Frontal cortex (tissue), 4 donors: ENCODE results near the gene NELFA. TPM values are rescaled to one million over a fixed set of nuclear protein-coding genes. Genes with fewer than 3 reads are reported as not detected.

Source experiments
- DNase-seq, 2 donors: peaks; one replicate each; pipeline ENCODE4 v3.0.0; 2012; ENCODE audit warnings: low spot score in 2 of 2
- FAIRE-seq: peaks from 2 replicates; lab custom pipeline; 2012; peaks lifted over from hg19 to GRCh38; lab: Jason Lieb, UNC
- total RNA-seq: library from RNA; depleted of rRNA; stranded (reverse); fragments of >200 nt; gene quantifications from one replicate; pipeline ENCODE4 v1.2.3, GENCODE V29; 2014
- donor health status: control.
- donor health status: control.
- donor health status: control.

The NELFA gene
- total RNA-seq, 1 donor from 2014 or later: 16.3 TPM

DNA sequence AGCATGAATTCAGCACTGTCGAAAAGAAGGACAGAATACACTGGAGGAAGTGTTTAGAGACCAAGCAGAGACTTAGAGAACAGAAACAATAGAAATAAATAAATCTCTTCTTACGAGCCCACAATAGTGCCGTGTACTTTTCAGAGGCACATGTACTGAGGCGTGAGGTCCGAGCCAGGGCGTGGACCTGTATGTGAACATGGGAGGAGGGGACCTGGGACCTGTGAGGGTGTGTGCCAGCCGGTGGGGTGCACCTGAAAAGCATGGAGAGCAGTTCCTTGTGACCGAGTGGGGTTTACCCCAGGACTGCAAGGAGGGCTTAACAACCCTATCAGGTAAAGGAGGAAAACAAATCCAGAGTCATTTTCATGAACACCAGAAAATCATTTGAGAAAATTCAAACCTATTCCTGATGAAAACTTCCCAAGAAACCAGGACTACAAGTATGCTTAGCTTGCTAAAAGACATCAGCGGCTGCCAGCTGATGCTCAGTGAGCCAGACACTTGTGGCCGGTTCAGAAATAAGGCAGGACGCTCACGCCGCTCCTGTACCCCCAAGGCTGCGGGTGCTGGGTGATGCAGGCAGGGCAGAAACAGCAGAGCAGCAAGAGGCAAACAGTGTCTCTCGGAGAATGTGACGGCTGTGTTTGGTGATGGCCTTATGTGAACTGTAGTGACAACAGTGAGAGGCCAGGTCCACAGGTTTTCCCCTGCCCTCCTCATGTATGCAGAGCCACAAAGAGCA is 37.1 kb downstream of the NELFA start:
- FAIRE-seq (no peak), DNase-seq (no peak)

DNA sequence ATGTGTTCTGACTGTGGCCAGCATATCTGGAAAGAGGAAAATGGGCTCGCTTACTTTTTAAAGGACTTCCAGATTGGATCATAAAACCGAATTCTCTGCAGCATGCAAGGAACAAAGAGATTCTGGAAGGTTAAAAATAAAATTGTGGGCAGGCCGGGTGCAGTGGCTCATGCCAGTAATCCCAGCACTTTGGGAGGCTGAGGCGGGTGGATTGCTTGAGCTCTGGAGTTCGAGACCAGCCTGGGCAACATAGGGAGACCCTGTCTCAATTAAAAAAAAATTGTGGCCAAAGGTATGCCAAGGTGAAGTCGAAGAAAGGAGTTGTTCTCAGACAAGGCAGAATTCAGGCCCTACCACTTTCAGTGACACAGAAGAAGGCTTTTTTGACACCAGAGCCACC is 37.8 kb downstream of the NELFA start:
- DNase-seq (no peak), FAIRE-seq (no peak)

DNA sequence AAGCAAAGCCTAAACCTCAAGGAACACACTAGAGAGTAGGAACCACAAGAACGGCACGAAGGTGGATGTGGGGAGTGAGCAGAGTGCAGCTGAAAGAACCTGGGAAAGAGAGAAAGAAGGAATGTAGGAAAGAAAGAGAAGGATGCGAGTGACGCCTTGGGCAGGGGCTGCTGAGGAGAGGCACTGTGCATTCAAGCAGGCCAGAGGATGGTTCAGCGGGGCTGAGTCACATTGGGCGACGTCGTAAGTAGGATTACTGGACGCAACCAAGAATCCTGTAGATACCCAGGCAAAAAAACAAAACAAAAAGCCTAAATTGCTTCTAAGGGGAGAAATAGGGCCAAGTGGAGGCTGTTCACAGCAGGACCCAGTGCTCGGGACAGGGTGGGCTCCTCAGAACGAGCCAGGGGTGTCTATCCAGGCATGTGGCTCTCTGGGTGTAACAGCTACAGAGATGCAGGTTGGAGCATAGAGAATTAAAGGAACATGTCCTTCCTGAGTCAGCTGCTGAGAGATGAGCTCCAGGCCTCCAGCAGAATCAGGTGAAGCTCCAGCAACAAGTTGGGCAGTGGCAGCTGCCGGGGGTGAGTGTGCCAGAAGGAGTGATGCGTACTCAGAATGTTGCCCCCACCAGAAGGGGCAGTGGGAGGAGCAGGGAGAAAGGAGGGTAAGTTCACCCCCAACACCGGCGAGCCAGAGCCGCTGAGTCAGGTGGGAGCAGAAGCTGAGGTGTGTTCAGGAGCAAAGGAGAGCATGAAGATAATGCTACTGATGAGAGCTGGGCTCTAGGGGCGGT is 38.6 kb downstream of the NELFA start:
- DNase-seq (no peak), FAIRE-seq (no peak)

DNA sequence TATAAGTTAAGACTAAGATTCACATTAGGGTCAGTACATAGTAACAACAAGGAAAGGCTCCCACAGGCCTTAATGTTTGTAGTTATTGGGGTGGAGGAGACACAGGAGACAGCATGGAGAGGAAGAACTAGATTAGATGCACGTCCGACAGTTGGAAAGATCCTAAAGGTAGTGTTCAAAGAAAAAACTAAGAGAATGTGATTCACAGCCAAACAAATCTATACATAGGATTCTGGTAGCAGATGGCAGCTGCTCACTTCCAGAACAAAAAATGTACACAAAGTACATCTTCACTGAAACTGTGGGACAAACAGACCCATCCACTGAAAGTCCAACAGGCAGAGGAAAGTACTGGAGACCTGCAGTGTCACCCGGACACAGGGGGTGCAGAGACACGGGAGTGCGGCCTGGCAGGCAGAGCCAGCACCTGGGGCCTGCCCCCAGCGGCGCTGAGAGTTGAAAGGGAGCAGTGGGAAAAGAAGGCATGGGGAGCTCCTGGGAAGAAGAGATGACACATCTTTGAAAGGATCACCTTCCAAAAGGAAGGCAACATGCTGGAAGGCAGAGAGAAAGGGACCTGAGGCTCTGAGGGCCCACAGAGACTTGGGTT is 40.0 kb downstream of the NELFA start:
- no peak for DNase-seq
- no peak for FAIRE-seq

DNA sequence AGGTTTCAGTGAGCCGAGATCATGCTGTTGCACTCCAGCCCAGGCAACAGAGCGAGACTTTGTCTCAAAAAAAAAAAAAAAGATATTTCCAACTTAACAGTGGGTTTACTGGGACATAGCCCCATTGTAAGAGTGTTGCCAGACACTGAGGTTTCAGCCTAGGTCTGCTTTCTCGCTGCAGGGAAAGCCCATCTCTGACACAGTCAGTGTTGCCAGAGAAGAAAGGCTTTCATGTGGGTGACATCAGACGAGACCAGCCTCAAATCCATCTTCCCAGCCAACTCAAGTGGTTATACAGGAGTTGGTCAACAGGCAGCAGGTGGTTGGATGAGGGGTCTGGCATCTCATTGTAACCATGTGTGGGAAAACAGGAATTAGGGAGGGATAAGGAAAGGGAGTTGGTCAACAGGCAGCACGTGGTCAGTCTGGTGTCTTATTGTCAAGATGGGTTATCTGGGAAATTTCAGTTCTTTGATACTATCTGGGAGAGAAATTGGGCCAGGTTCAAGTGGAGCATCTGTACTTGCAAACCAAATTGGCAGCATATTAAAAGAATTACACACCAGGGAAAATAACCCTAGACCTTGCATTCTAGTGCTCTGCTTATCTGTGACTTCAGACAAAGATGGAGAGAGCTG is 41.1 kb downstream of the NELFA start:
- FAIRE-seq: no peak
- DNase-seq: no peak

DNA sequence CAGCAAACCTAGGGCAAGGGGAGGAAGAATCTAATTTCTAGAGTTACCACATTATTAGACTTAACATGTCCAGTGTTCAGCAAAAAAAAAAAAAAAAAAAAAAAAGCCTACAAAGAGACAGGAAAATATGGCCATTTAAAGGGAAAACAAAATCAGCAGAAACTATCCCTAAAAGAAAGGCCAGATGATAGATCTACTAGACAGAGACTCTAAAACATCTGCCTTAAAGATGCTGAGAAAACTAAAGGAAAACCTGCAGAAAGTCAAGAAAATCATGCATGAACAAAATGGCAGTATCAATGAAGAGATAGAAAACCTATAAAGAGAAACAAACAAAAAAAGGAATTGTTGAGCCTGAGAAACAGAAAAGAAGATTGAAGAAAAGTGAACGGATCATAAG is 43.8 kb downstream of the NELFA start:
- FAIRE-seq (no peak), DNase-seq (no peak)

DNA sequence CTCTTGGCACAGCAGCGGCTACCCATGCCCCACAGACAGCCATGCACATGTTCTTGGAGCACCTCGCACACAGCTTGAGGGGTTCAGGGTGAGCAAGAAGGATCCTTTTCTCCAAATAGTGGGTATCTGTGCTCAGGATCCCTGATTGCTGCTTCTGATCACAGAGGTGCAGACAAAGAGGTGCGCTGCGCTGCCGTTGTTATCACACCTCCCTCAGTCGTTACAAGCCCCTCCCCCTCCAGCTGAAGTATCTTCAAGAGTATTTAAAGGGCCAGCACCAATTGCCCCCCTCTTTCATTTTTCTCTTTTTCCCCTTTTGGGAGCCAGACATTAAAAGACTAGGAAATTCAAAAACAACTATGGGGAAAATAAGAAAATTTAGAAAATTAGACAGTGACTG is 44.3 kb downstream of the NELFA start:
- FAIRE-seq: no peak
- DNase-seq: no peak

DNA sequence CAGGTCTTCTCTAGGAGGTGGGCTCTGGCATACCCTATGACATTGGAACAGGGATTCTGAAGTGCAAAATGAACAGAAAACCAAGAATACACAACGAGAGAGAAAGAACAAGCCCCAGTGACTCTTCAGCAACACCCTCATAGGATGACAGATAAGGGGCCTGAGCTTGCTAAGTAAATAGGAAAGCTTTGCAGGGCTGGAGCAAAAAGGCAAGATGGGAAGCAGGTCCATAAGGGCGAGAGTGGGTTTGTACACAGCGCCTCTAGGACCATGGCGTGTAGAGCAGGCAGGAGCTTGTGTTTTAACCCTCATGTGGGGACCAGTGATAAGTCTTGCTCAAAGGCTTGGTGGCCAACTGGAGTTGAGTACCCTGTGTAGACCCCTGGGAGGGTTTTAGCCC is 45.8 kb downstream of the NELFA start:
- FAIRE-seq (no peak), DNase-seq (no peak)

DNA sequence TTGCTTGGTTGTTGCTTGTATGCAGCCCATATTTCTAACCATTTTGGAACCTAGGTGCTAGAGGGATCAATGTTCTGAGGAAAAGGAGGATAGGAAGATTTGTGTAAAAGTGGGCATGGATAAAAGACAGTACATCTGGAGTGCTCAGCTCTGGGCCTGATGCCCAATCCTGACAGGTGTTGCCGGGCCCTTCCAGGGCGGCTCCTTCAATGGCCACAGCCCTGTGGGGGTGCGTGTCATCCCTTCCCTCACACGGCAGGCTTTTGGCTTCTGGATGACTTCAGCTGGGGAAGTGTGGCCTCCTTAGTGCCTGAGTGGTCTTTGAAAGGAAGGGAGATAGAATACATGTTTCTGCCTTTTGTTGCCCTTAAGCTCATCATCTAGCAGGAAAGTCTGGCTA is 47.2 kb downstream of the NELFA start:
- FAIRE-seq (no peak), DNase-seq (no peak)

DNA sequence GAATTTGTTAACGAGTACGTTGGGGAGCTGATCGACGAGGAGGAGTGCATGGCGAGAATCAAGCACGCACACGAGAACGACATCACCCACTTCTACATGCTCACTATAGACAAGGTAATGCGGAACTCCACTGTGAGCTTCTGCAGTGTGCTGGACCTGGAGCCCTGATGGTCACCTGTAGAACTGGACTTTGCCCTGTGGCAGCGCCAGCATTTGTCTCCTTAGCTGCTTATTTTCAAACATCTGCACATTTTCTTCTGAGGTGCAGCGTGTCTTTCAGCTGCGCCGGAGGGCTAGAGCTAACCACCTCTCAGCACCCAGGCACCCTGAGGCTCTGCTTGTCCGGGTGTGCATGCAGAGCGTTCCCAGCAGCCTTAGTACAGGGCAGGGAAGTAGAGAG is 47.7 kb downstream of the NELFA start:
- DNase-seq: no peak
- no peak for FAIRE-seq

DNA sequence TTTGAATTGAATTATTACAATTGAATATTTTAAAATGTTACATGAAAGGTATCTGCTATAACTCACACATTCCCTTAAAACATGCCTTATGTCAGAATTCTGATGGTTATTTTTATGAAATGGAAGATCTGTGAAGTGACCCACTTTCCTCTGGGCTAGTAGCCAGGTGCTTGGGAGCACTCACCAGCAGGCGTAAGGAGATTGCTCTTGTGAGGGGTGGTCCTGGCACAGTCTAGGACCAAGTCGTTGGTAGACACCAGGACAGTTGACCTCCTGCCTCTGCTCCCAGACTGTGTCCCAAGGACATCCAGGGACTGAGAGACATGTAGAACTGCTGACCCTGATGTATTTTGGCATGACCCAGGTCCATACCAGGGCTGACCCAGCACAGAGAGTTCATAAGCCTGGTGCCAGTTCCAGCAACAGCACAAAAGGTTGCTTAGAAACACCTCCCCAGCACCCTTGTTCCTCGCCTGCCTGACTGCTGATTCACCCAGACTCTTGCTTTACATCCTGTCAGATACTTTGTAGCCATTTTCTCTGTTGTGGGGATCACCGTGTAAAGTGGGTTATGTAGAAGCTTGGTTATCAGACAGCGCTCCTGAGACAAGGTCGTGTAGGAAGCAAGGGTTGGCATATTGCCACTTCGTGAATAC is 48.5 kb downstream of the NELFA start:
- no peak for DNase-seq

DNA sequence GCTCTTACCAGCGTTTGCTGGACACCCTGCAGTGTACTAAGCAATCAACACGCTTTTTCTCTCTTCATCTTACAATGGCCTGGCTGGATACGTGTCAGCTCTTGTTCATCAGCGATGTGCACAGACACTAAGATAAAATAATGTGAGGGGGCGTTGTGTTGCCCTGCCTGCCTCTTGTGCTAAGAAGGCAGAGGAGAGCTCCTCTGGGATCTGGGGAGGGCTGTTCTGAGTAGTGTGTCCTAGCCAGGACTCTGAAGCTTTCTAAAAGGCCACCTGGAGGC is 49.7 kb downstream of the NELFA start:
- no peak for FAIRE-seq

More for the DNA sequence above, 48.5 kb downstream of the NELFA start:
- no peak for FAIRE-seq

DNA sequence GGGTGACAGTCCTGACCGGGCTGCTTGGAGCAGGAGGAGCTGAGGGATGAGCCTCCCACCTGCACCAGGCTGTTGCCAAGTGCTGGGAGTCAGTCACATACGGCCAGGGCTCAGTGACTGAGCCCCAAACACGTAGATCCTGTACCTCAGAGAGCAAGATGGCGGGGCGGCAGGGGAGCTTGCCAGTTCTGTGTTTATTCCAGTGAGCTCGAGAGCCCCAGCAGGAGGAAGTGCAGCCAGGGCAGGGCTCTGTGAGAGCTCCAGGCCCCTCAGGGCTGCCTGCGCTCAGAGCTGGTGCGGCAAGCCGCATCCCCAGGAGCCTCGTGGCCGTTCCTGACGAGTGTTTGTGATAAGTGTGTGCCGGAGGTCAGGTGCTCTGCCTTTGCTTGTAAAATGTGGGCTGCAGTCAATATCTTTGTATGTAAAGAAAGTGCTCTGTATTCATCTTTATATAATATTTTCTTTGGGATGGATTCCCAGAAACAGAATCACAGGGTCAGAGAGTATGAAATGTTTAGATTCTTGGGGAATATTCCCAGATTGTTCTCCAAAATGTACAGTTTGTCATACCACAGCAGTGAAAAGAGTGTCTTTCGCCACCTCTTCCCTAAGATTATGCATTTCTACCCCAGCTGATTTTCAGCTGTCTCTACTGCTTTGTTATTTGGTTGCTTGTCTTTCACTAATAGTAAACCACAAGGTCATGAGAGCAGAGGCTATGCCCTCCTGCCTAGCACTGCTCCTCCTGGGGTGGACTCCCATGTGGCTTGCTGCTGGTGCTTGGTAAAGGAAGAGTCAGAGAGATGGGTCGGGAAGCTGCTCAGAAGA is 50.3 kb downstream of the NELFA start:
- FAIRE-seq (no peak), DNase-seq (no peak)

More for the DNA sequence above, 49.7 kb downstream of the NELFA start:
- no peak for DNase-seq

DNA sequence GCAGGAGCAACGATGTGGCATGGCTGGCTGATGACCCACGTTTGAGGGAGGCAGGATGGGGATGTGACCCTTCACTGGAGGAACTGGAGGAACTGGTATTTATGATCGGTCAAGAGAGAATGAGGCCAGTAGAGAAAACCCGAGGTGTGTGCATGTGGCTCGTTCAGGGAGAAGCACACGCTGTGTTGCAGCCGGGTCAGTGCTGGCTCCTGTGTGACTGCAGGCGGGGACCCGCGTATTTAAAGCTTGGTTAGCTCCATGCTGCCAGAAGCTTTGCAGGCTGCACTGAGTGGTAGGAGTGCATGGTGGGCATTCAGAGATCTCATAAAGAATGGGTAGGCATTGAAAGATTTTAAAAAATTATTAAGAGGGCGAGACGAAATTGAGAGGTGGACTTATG is 52.1 kb downstream of the NELFA start:
- DNase-seq (no peak), FAIRE-seq (no peak)

DNA sequence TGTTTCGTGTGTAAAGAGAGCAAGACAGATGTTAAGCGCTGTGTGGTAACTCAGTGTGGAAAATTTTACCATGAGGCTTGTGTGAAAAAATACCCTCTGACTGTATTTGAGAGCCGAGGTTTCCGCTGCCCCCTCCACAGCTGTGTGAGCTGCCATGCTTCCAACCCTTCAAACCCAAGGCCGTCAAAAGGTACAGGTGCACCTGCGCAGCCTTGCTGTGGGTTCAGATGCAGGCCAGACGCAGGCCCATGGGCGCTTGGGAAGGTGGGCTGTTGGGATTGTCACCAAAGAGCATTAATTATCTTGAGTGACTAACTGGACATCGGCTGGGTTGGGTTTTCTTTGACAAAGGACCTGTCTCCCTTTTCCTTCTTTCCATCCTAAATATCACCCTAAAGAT is 55.4 kb downstream of the NELFA start:
- FAIRE-seq: no peak
- DNase-seq: no peak

DNA sequence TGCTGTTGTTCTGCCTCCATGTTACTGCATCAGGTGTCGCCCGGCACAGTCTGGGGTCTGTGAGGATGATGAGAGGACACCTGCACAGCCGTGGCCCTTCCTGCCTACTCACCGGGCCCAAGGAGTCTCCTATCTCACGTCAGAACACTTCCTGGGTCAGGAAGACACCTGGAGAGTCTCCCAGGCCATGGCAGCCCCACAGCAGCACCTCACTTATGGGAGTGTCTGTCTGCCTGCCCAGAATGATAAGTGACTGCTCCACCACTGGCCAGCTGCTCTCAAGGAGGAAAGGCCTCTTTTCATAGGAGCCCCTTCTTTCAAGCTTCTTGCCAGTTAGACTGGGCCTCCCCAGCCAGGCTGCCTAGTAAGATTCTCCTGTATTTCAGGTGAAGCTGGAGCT is 56.1 kb downstream of the NELFA start:
- DNase-seq (no peak), FAIRE-seq (no peak)

DNA sequence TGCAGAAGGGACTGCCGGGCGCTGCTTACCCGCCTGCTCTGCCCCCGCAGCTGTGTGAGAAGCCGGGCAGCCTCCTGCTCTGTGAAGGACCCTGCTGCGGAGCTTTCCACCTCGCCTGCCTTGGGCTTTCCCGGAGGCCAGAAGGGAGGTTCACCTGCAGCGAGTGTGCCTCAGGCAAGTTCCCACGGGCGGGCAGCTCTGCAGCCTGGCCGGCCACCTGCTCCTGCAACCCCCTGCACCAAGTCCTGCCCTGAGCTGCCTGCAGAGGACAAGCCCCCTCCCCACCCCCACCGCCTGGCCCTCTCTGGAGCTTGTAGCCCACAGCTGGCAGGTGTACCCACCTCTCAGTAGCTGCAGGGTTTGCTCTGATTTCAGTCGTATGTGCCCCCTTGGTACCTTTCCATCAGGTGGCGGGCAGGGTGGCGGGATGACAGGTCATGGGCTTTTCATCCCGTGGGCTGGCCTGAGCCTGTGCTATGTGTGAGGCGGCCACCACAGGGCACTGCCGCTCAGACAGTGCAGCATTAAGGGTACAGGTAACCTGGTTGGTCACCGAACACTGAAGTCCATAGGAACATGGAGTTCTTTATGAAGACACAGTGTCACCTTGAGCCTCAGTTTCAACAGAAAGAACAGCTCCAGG is 56.6 kb downstream of the NELFA start:
- peak in 1 of 2 donors; percentile 28 for DNase-seq
- FAIRE-seq: no peak

DNA sequence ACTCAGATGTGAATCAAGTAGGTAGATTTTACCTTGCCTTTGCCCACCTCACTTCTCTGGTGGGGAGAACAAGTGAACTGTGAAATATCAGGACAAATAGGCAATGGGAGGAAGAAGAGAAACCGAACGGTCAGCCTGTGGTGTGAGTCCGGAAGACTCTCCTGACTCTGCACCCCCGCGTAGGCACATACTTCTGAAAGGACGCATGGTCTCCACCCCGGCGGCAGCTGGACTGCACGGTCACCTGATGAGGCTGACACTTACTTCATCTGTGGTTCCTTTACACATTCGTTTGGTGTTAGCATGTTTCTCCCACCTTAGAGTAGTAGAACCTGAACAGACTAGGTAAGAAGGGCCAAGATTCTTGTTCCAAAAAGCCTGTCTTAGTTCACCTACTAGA is 58.4 kb downstream of the NELFA start:
- no peak for DNase-seq
- no peak for FAIRE-seq

DNA sequence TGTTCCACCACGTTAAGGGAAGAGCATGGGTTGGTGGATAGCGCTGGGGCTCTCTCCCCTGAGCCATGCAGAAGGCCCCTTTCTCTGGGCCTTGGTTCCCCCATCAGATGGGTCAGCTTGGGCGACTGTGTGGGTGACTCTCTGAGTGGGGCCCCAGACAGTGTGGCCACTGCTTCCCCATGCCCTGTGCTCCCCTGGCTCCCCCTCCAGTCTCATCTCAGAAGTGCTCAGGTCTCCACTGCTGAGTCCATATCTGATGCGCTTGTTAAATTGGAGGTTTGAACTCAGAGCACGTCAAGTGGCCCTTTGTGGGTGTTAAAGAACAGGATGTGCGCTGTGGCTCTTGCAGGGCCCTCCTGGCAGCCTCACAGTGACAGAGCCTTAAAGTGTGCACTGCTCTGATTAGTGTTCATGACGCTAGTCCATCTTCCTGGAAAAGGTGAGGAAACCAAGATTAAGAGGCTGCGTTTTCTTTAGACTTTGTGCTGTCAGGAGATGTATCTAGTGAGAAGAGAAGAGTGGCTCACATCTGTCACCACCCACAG is 59.8 kb downstream of the NELFA start:
- FAIRE-seq (no peak), DNase-seq (no peak)
